Caco-2 (cell line): ENCODE data around the gene DCAF7. TPM values are rescaled to one million over a fixed set of nuclear protein-coding genes. Genes with fewer than 3 reads are reported as not detected.
A peak's percentile ranks its signal among the peaks of the same experiment; 100 is the strongest.

ENCODE experiments used
- BruUV-seq: library from RNA; stranded (reverse); fragments of 400-500 nt; replicated peaks from 2 replicates; lab custom pipeline; 2021; lab: Mats Ljungman, UMichigan
- CTCF ChIA-PET: fragments of 300-600 bp; sonication (Branson Sonifier 250); formaldehyde crosslinking; loops from one replicate; lab custom pipeline; 2022; ENCODE audit warnings: antibody characterized with exemption; lab: Charles Lee
- POLR2A ChIA-PET: fragments of 300-600 bp; sonication (Branson Sonifier 250); formaldehyde crosslinking; loops from one replicate; lab custom pipeline; 2022; ENCODE audit warnings: antibody characterized with exemption; lab: Charles Lee
- DNase-seq, 2 experiments: peaks; one replicate each; pipeline versions ENCODE4 v3.0.0 to v3.0.0-alpha.2; 2020 to 2022
- H3K27me3 ChIP-seq: replicated peaks from 2 replicates; pipeline ENCODE4 v1.6.0; 2011; ENCODE audit warnings: low read length; ENCODE audit not compliant: control insufficient read depth, insufficient read depth
- H3K36me3 ChIP-seq: 2 replicates; pipeline ENCODE4 v1.5.1; 2011; ENCODE audit warnings: low read length; ENCODE audit not compliant: control insufficient read depth, insufficient read depth
- H3K4me1 ChIP-seq: fragments of 250-450 bp; sonication (Bioruptor Pico); 2 replicates; pipeline ENCODE4 v1.5.1; 2020; ENCODE audit warnings: mild to moderate bottlenecking
- H3K4me3 ChIP-seq: 2 replicates; pipeline ENCODE4 v1.5.1; 2011; ENCODE audit warnings: low read depth, mild to moderate bottlenecking, control low read depth, low read length
- H3K9me3 ChIP-seq: fragments of 250-450 bp; sonication (Bioruptor Pico); 2 replicates; pipeline ENCODE4 v1.5.1; 2020; ENCODE audit warnings: mild to moderate bottlenecking, moderate library complexity
- H3K27ac Mint-ChIP-seq: one replicate; pipeline ENCODE4 v1.8.0; 2022; ENCODE audit warnings: mixed read lengths; ENCODE audit not compliant: unreplicated experiment
- H3K27me3 Mint-ChIP-seq: one replicate; pipeline ENCODE4 v1.8.0; 2022; ENCODE audit warnings: mixed read lengths; ENCODE audit not compliant: insufficient read depth, unreplicated experiment
- H3K36me3 Mint-ChIP-seq: one replicate; pipeline ENCODE4 v1.8.0; 2022; ENCODE audit warnings: mild to moderate bottlenecking, mixed read lengths; ENCODE audit not compliant: insufficient read depth, unreplicated experiment
- H3K4me1 Mint-ChIP-seq: one replicate; pipeline ENCODE4 v1.8.0; 2022; ENCODE audit warnings: low read depth, mixed read lengths; ENCODE audit not compliant: unreplicated experiment
- H3K4me3 Mint-ChIP-seq: one replicate; pipeline ENCODE4 v1.8.0; 2022; ENCODE audit warnings: mild to moderate bottlenecking, moderate library complexity, mixed read lengths; ENCODE audit not compliant: unreplicated experiment
- H3K9me3 Mint-ChIP-seq: one replicate; pipeline ENCODE4 v1.8.0; 2022; ENCODE audit warnings: mixed read lengths; ENCODE audit not compliant: unreplicated experiment
- intact Hi-C: fragments of 100-400 bp; cut with micrococcal nuclease; formaldehyde crosslinking; loops from one replicate; pipeline ENCODE4 v1.10.0; 2022; ENCODE audit not compliant: unreplicated experiment
- total RNA-seq: library from RNA; stranded (reverse); gene quantifications from 2 replicates; pipeline ENCODE4 v1.2.3, GENCODE V29; 2022
- TF ChIP-seq, protein P1 (sequence below), 2 experiments: fragments of 200-600 bp in 1 of 2; IDR thresholded peaks; 1 replicate in 1 of 2; 2 replicates in 1 of 2; pipeline versions ENCODE4 v1.5.1 to v1.8.0; 2011 to 2022; ENCODE audit warnings: antibody characterized with exemption in 1 of 2, control low read depth in 1 of 2, inconsistent platforms in 1 of 2, low read depth in 1 of 2, low read length in 1 of 2, mild to moderate bottlenecking in 1 of 2, moderate library complexity in 1 of 2; ENCODE audit not compliant: insufficient read depth in 1 of 2, severe bottlenecking in 1 of 2, unreplicated experiment in 1 of 2

Gene DCAF7
- total RNA-seq, 1 experiment from 2014 or later, result 94.5 TPM

DNA sequence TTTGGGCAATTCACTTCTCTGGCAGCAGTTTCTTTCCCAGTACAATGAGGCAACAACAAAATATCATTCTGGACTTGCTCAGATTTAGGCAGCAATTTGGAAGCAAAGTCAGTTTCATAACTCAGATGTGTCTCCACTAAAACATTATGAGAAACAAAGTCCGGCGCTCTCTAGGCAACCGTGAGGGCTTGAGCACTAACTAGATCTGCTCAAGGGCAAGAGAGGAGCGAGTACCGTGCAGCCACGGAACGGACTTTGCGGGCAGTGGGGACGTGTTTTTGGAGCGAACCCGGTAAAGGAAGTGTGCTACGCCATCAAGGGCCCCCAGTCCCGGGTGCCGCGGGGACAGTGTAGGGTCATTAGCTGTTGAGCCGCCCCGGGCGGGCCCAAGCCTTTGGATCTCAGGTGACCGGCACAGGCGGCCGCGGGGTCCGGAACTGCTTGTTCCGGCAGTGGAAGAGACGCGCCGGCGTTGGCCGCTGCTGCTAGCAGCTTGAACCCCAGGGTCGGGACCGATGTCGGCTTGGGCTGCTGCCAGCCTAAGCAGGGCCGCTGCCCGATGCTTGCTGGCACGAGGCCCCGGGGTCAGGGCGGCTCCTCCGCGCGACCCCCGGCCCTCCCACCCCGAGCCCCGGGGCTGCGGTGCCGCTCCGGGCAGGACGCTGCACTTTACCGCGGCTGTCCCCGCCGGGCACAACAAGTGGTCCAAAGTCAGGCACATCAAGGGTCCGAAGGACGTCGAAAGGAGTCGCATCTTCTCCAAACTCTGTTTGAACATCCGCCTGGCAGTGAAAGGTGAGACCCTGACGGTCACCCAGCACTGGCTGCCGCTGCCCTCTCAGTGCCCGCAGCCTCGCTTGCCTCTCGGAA, 50.5 kb downstream of the DCAF7 start, which contains the start of gene TACO1:
Gene TACO1, plus strand, starts transcription at position 327 of the 870 bp plus-strand sequence. Its CDS starts 189 bp downstream, at position 516.
- H3K27ac Mint-ChIP-seq, result peak within 1 kb of the TSS; percentile 88
- no peaks in the 10 kb centered on the region for H3K9me3 Mint-ChIP-seq
- H3K36me3 ChIP-seq, result no peaks in the 10 kb centered on the region; the same call in 1 of the 2 replicates
- ChIA-PET CTCF (interaction anchor here (0.6 to 1.8 kb wide), 3 partner anchors 11 to 175 kb away, joined by 5 to 7 read pairs (median 6); partner anchors contain the start of gene MAP3K3), POLR2A (interaction anchor here (0.7 to 1.0 kb wide), 2 partner anchors 11 to 21 kb away, joined by 3 read pairs; partner anchors contain the start of gene MAP3K3)
- no peaks in the 10 kb centered on the region for H3K27me3 ChIP-seq
- TF ChIP-seq, protein P1, sequence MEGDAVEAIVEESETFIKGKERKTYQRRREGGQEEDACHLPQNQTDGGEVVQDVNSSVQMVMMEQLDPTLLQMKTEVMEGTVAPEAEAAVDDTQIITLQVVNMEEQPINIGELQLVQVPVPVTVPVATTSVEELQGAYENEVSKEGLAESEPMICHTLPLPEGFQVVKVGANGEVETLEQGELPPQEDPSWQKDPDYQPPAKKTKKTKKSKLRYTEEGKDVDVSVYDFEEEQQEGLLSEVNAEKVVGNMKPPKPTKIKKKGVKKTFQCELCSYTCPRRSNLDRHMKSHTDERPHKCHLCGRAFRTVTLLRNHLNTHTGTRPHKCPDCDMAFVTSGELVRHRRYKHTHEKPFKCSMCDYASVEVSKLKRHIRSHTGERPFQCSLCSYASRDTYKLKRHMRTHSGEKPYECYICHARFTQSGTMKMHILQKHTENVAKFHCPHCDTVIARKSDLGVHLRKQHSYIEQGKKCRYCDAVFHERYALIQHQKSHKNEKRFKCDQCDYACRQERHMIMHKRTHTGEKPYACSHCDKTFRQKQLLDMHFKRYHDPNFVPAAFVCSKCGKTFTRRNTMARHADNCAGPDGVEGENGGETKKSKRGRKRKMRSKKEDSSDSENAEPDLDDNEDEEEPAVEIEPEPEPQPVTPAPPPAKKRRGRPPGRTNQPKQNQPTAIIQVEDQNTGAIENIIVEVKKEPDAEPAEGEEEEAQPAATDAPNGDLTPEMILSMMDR (IDR thresholded peaks at IDR 0.05; ENCODE audit: insufficient read depth in 1 of 2, low read depth in 1 of 2, low read length in 1 of 2, severe bottlenecking in 1 of 2, unreplicated experiment in 1 of 2), result no peak
- intact Hi-C loops, result no loop called here
- DNase-seq, result peak; percentile 88 to 91
- H3K4me1 Mint-ChIP-seq, result peaks cover 7% of the 10 kb centered on the region
- H3K4me3 Mint-ChIP-seq, result peak within 1 kb of the TSS; percentile 88
- no peaks in the 10 kb centered on the region for H3K9me3 ChIP-seq
- no TSS peak for BruUV-seq
- peak within 1 kb of the TSS; percentile 81 for H3K4me3 ChIP-seq
- peaks cover 18% of the 10 kb centered on the region for H3K36me3 Mint-ChIP-seq
- no peaks in the 10 kb centered on the region for H3K27me3 Mint-ChIP-seq
- peaks cover 12% of the 10 kb centered on the region for H3K4me1 ChIP-seq

GRCh38 chr17:63601439-63602371, 51.4 kb downstream of the DCAF7 start:
- CTCF ChIA-PET, result interaction anchor here (0.7 to 1.8 kb wide), 5 partner anchors 10 to 176 kb away, joined by 3 to 7 read pairs (median 4); no protein-coding TSS in a partner anchor
- DNase-seq, result no peak
- no peaks in the 10 kb centered on the region for H3K9me3 Mint-ChIP-seq

More at GRCh38 chr17:63601439-63602371, 51.4 kb downstream of the DCAF7 start:
- TF ChIP-seq, protein P1 (IDR thresholded peaks at IDR 0.05; ENCODE audit: insufficient read depth in 1 of 2, low read depth in 1 of 2, low read length in 1 of 2, severe bottlenecking in 1 of 2, unreplicated experiment in 1 of 2), result no peak
- POLR2A ChIA-PET, result interaction anchor here (0.6 kb wide), 4 partner anchors 117 to 1075 kb away, joined by 3 to 8 read pairs (median 3); no protein-coding TSS in a partner anchor
- H3K4me3 Mint-ChIP-seq, result peak overlapping the region; percentile 88
- Histone ChIP-seq H3K27me3 (no peaks in the 10 kb centered on the region), H3K36me3 (no peaks in the 10 kb centered on the region; the same call in 1 of the 2 replicates), H3K4me1 (peaks cover 12% of the 10 kb centered on the region), H3K4me3 (peak overlapping the region; percentile 81), H3K9me3 (no peaks in the 10 kb centered on the region)
- peaks cover 7% of the 10 kb centered on the region for H3K4me1 Mint-ChIP-seq
- intact Hi-C loops, result no loop called here
- TSS peak; percentile 54 for BruUV-seq
- no peaks in the 10 kb centered on the region for H3K27me3 Mint-ChIP-seq
- peak overlapping the region; percentile 88 for H3K27ac Mint-ChIP-seq
- H3K36me3 Mint-ChIP-seq, result peaks cover 24% of the 10 kb centered on the region
